H9 (cell line): ENCODE results near the gene HTR1B. TPM values are rescaled to one million over a fixed set of nuclear protein-coding genes. Genes with fewer than 3 reads are reported as not detected.

Experiments used
- DNase-seq: peaks from one replicate; pipeline ENCODE4 v3.0.0-alpha.2; 2017
- H2AFZ ChIP-seq: one replicate; pipeline ENCODE4 v1.6.1; 2013; ENCODE audit warnings: mild to moderate bottlenecking, low read length, control low read depth, moderate library complexity
- H2AK5ac ChIP-seq: 2 replicates; pipeline ENCODE4 v1.6.1; 2013; ENCODE audit warnings: low read length, control low read depth, mixed read lengths; ENCODE audit not compliant: insufficient read length
- H2BK120ac ChIP-seq: one replicate; pipeline ENCODE4 v1.6.1; 2013; ENCODE audit warnings: low read depth, mild to moderate bottlenecking, low read length, control low read depth, inconsistent platforms; ENCODE audit not compliant: poor library complexity, severe bottlenecking
- H2BK12ac ChIP-seq: 2 replicates; pipeline ENCODE4 v1.6.1; 2013; ENCODE audit warnings: low read length, control low read depth, mixed read lengths, low read depth; ENCODE audit not compliant: insufficient read length
- H2BK15ac ChIP-seq: 2 replicates; pipeline ENCODE4 v1.6.1; 2013; ENCODE audit warnings: low read depth, low read length, control low read depth
- H2BK20ac ChIP-seq: one replicate; pipeline ENCODE4 v1.6.1; 2013; ENCODE audit warnings: low read depth, mild to moderate bottlenecking, low read length, control low read depth, inconsistent platforms; ENCODE audit not compliant: poor library complexity, severe bottlenecking
- H2BK5ac ChIP-seq: 2 replicates; pipeline ENCODE4 v1.6.1; 2013; ENCODE audit warnings: low read length, control low read depth, mixed read lengths; ENCODE audit not compliant: insufficient read length
- H3K14ac ChIP-seq: 2 replicates; pipeline ENCODE4 v1.6.1; 2013; ENCODE audit warnings: low read length, control low read depth; ENCODE audit not compliant: insufficient read depth
- H3K18ac ChIP-seq: 2 replicates; pipeline ENCODE4 v1.6.1; 2013; ENCODE audit warnings: low read depth, mild to moderate bottlenecking, mixed read lengths, low read length, control low read depth; ENCODE audit not compliant: insufficient read length
- H3K23ac ChIP-seq: 2 replicates; pipeline ENCODE4 v1.6.1; 2013; ENCODE audit warnings: low read length, control low read depth, mixed read lengths, low read depth; ENCODE audit not compliant: insufficient read length
- H3K23me2 ChIP-seq: 2 replicates; pipeline ENCODE4 v1.6.1; 2013; ENCODE audit warnings: low read depth, mild to moderate bottlenecking, mixed read lengths, low read length, control low read depth; ENCODE audit not compliant: insufficient read length, poor library complexity, severe bottlenecking
- H3K27ac ChIP-seq: 2 replicates; pipeline ENCODE4 v1.5.1; 2013; ENCODE audit warnings: low read length, control low read depth, mixed read lengths, low read depth; ENCODE audit not compliant: insufficient read length
- H3K27me3 ChIP-seq: 2 replicates; pipeline ENCODE4 v1.6.1; 2013; ENCODE audit warnings: low read length, control low read depth, inconsistent platforms; ENCODE audit not compliant: insufficient read depth
- H3K4ac ChIP-seq: 2 replicates; pipeline ENCODE4 v1.6.1; 2013; ENCODE audit warnings: low read depth, mild to moderate bottlenecking, control low read depth, inconsistent platforms, low read length, moderate library complexity
- H3K4me1 ChIP-seq: 2 replicates; pipeline ENCODE4 v1.6.1; 2013; ENCODE audit warnings: low read length, control low read depth, inconsistent platforms; ENCODE audit not compliant: insufficient read depth
- H3K4me2 ChIP-seq: 2 replicates; pipeline ENCODE4 v1.6.1; 2013; ENCODE audit warnings: low read length, control low read depth, mixed read lengths; ENCODE audit not compliant: insufficient read length, insufficient read depth
- H3K56ac ChIP-seq: 2 replicates; pipeline ENCODE4 v1.6.1; 2013; ENCODE audit warnings: low read depth, mild to moderate bottlenecking, mixed read lengths, low read length, control low read depth; ENCODE audit not compliant: insufficient read length
- H3K79me1 ChIP-seq: 2 replicates; pipeline ENCODE4 v1.6.1; 2013; ENCODE audit warnings: low read depth, mild to moderate bottlenecking, moderate library complexity, low read length, control low read depth, inconsistent platforms; ENCODE audit not compliant: insufficient read depth, poor library complexity, severe bottlenecking
- H3K79me2 ChIP-seq: 2 replicates; pipeline ENCODE4 v1.6.1; 2013; ENCODE audit warnings: low read length, control low read depth, inconsistent platforms; ENCODE audit not compliant: insufficient read depth
- H3K9ac ChIP-seq: 2 replicates; pipeline ENCODE4 v1.6.1; 2013; ENCODE audit warnings: low read length, control low read depth, mixed read lengths; ENCODE audit not compliant: insufficient read length; ENCODE audit errors: extremely low read depth
- H3K9me3 ChIP-seq: one replicate; pipeline ENCODE4 v1.6.1; 2013; ENCODE audit warnings: low read depth, low read length, inconsistent platforms; ENCODE audit not compliant: control insufficient read depth
- H3T11ph ChIP-seq: one replicate; pipeline ENCODE4 v1.6.1; 2013; ENCODE audit warnings: mild to moderate bottlenecking, low read length, control low read depth, inconsistent platforms
- H4K20me1 ChIP-seq: one replicate; pipeline ENCODE4 v1.6.1; 2013; ENCODE audit not compliant: control insufficient read depth, insufficient read length, insufficient read depth
- H4K5ac ChIP-seq: 2 replicates; pipeline ENCODE4 v1.6.1; 2013; ENCODE audit warnings: low read depth, mild to moderate bottlenecking, mixed read lengths, low read length, control low read depth; ENCODE audit not compliant: insufficient read length
- H4K8ac ChIP-seq: replicated peaks from 2 replicates; pipeline ENCODE4 v1.6.1; 2013; ENCODE audit warnings: low read length, control low read depth, mixed read lengths, low read depth; ENCODE audit not compliant: insufficient read length
- H4K91ac ChIP-seq: 2 replicates; pipeline ENCODE4 v1.6.1; 2013; ENCODE audit warnings: low read depth, mild to moderate bottlenecking, moderate library complexity, mixed read lengths, low read length, control low read depth; ENCODE audit not compliant: insufficient read length
- H3K27ac Mint-ChIP-seq, 3 experiments: 2 replicates in 2 of 3; 3 replicates in 1 of 3; pipeline ENCODE4 v1.8.0; 2020 to 2021; ENCODE audit warnings: mixed read lengths in 3 of 3, mild to moderate bottlenecking in 1 of 3, moderate library complexity in 1 of 3
- H3K27me3 Mint-ChIP-seq: 2 replicates; pipeline ENCODE4 v1.8.0; 2021; ENCODE audit warnings: low read depth, mild to moderate bottlenecking, moderate library complexity, mixed read lengths
- H3K36me3 Mint-ChIP-seq, 3 experiments: 2 replicates in 2 of 3; 3 replicates in 1 of 3; pipeline ENCODE4 v1.8.0; 2020 to 2021; ENCODE audit warnings: low read depth in 3 of 3, mixed read lengths in 3 of 3; ENCODE audit not compliant: insufficient read depth in 1 of 3
- H3K4me1 Mint-ChIP-seq, 2 experiments: 2 replicates each; pipeline ENCODE4 v1.8.0; 2020; ENCODE audit warnings: mixed read lengths in 2 of 2
- H3K4me3 Mint-ChIP-seq, 2 experiments: 2 replicates in 1 of 2; 3 replicates in 1 of 2; pipeline ENCODE4 v1.8.0; 2020 to 2021; ENCODE audit warnings: mild to moderate bottlenecking in 2 of 2, mixed read lengths in 2 of 2, moderate library complexity in 1 of 2
- H3K9me3 Mint-ChIP-seq, 2 experiments: 2 replicates in 1 of 2; 3 replicates in 1 of 2; pipeline ENCODE4 v1.8.0; 2020; ENCODE audit warnings: mild to moderate bottlenecking in 2 of 2, mixed read lengths in 2 of 2, moderate library complexity in 1 of 2
- CTCF ChIP-seq: fragments of 200-600 bp; sonication (generic); conservative IDR thresholded peaks from 3 replicates; pipeline ENCODE4 v1.8.0; 2021; ENCODE audit warnings: antibody characterized with exemption, mild to moderate bottlenecking
- WGBS: extraction: QIAGEN DNeasy Blood & Tissue Kit; methylation state at CpG from one replicate; pipeline ENCODE4 v1.1.7; 2013; ENCODE audit warnings: missing lambda C conversion rate, low lambda C conversion rate, mixed read lengths; ENCODE audit not compliant: insufficient read length; ENCODE audit errors: extremely low coverage; 5-methylcytosine and 5-hydroxymethylcytosine counted together
- total RNA-seq: library from RNA; stranded (reverse); gene quantifications from 2 replicates; pipeline ENCODE4 v1.2.1, GENCODE V29; 2021

Gene HTR1B
- total RNA-seq, 1 experiment from 2014 or later: 0.83 TPM

GRCh38 chr6:77430504-77430903 is 32.8 kb downstream of the HTR1B start:
- H3K27me3 Mint-ChIP-seq: no peaks in the 10 kb centered on the region
- Histone ChIP-seq H3K27me3 (no peaks in the 10 kb centered on the region), H2BK12ac (no peak overlapping the region), H3K79me1 (no peaks in the 10 kb centered on the region), H2BK15ac (no peak overlapping the region), H3K9me3 (no peaks in the 10 kb centered on the region), H4K20me1 (no peaks in the 10 kb centered on the region), H3K4ac (no peak overlapping the region), H2BK20ac (no peak overlapping the region), H3K4me1 (no peaks in the 10 kb centered on the region; the same call in 1 of the 2 replicates), H2BK120ac (no peak overlapping the region), H4K91ac (no peak overlapping the region), H4K8ac (no peak overlapping the region), H3K79me2 (no peaks in the 10 kb centered on the region), H3K27ac (no peak overlapping the region), H3K18ac (no peak overlapping the region), H3K23ac (no peak overlapping the region), H3K4me2 (no peak overlapping the region), H4K5ac (no peak overlapping the region), H3K9ac (no peak overlapping the region), H3K23me2 (no peaks in the 10 kb centered on the region), H2AK5ac (no peak overlapping the region), H3T11ph (no peak overlapping the region), H2AFZ (no peak overlapping the region), H3K14ac (no peak overlapping the region), H2BK5ac (no peak overlapping the region), H3K56ac (no peak overlapping the region)
- no peaks in the 10 kb centered on the region for H3K36me3 Mint-ChIP-seq
- peaks cover 11 to 12% of the 10 kb centered on the region in 2 experiments for H3K4me1 Mint-ChIP-seq
- no peak overlapping the region for H3K27ac Mint-ChIP-seq
- no peak for TF ChIP-seq CTCF
- WGBS: 100% methylated on average over 2 of the region's 3 CpGs
- H3K9me3 Mint-ChIP-seq: no peaks in the 10 kb centered on the region
- DNase-seq: no peak
- H3K4me3 Mint-ChIP-seq: no peak overlapping the region
